ENCODE data around the gene ASCL5.
A peak's percentile ranks its signal among the peaks of the same experiment; 100 is the strongest.

ASCL5 gene

DNA sequence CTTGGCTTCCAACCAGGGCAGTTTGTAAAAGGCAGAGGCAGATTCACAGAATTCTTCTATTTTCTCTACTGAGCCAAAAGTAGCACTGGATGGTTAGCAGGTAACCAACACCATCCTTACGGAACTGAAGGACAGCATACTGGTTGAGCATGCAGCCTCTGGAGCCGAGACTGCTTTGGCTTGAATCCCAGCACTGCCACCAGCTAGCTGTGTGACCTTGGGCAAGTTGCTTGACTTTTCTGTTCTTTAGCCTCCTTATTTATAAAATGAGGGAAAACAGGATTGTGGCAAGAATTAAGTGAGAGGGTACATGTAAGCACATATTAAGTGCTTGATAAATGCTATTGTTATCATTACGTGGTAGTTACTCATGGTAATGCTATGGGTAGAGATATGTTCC lies 34.2 kb downstream of the ASCL5 start:
- ATAC-seq (no peak), DNase-seq (no peak)
- Mint-ChIP-seq H3K27ac (no peak overlapping the region), H3K4me1 (no peaks in the 10 kb centered on the region), H3K4me3 (no peak overlapping the region), H3K9me3 (no peaks in the 10 kb centered on the region), H3K27me3 (peaks cover 14% of the 10 kb centered on the region)

DNA sequence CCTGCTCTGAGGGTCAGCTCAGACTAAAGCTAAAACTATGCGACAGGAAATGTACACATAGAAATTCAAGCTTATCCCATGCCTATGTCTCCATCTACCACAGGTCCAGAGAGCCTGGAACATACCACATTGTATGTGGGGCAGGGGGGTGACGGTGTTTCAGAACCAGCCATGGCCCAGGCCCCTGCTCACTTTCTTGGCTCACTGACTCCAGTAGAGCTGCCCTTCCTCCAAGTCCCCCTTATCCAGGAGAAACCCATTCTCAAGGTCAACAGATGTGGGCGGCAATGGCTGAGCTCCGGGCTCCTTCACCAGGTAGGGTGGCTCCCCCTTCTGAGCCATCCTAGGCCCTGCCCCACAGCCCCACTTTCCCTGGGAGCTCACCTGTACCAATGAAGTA lies 35.7 kb downstream of the ASCL5 start:
- Mint-ChIP-seq H3K4me1 (no peaks in the 10 kb centered on the region), H3K27me3 (peaks cover 20% of the 10 kb centered on the region), H3K9me3 (no peaks in the 10 kb centered on the region), H3K27ac (no peak overlapping the region), H3K4me3 (no peak overlapping the region)
- ATAC-seq (no peak), DNase-seq (no peak)

DNA sequence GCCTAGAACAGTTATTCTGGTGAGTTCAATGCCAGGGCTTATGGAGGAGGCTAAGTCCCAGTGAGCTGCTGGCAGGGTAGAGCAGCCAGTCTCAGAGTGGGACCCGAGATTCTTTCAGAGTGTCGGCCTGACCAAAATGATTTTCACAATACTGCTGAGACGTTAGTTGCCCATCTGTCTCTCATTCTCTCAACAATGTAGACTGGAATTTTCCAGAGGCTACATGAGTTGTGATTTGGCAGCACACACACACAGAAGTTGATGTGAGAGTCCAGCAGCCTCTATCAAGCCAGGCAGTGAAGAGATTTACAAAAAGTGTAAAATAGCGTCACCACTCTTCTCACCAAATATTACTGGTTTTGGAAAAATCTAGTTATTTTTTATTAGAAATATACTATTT lies 36.4 kb downstream of the ASCL5 start:
- Mint-ChIP-seq H3K9me3 (no peaks in the 10 kb centered on the region), H3K4me3 (no peak overlapping the region), H3K27ac (no peak overlapping the region), H3K27me3 (peaks cover 20% of the 10 kb centered on the region), H3K4me1 (no peaks in the 10 kb centered on the region)
- DNase-seq (no peak), ATAC-seq (no peak)

DNA sequence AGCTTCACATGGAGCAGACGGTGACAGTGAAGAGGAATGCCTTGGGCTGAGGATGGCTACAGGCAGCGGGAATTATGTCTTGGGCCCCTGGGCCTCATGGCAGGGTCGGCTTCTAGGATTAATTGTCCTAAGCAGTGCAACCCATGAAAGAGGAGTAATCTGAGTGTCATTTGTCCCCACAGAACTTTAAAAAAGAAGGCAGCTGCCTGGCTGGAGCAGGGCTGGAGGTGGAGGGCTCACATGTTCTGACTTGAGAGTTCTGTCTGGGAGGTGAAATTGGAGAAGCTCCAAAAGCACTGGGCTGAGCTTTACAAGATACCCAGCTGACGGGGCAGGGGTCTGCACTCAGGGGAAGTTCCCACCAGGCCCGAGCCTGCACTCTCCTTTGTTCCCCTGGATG lies 37.4 kb downstream of the ASCL5 start:
- no peaks in the 10 kb centered on the region for H3K4me1 Mint-ChIP-seq
- no peak for DNase-seq
- H3K27me3 Mint-ChIP-seq, result peaks cover 25% of the 10 kb centered on the region
- H3K4me3 Mint-ChIP-seq, result no peak overlapping the region
- H3K27ac Mint-ChIP-seq, result no peak overlapping the region
- no peaks in the 10 kb centered on the region for H3K9me3 Mint-ChIP-seq
- ATAC-seq, result no peak

DNA sequence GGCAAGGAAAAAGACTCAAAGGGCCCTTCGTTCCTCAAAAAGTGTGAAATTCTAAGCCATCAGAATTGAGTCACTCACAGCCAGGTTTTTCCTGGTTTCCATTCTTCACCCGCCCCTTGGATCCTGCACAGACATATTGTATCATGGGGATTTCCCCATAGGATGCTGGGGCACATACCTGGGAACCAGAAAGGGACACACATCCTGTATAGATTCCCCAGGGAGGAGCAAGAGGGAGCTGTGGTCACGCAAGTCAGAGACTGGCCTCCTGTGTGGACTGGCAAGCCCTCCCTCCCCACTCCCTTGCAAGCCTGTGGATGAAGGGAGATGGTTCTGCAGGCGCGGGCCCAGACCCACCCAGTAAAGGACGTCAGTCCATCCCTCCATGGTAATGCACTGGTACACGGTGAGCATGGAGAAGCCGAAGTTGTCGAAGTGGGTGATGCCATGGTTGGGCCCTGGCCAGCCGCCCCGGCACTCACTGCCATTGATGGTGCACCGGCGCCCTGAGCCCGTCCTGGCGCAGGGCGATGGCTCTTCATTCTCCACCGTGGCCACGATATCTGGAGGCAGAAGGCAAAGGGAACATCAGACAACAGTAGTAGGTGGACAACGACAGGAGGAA lies 38.0 kb downstream of the ASCL5 start:
- H3K4me1 Mint-ChIP-seq, result no peaks in the 10 kb centered on the region
- DNase-seq (no peak), ATAC-seq (no peak)
- H3K27me3 Mint-ChIP-seq, result peaks cover 25% of the 10 kb centered on the region
- H3K27ac Mint-ChIP-seq, result no peak overlapping the region
- H3K9me3 Mint-ChIP-seq, result no peaks in the 10 kb centered on the region
- H3K4me3 Mint-ChIP-seq, result no peak overlapping the region

DNA sequence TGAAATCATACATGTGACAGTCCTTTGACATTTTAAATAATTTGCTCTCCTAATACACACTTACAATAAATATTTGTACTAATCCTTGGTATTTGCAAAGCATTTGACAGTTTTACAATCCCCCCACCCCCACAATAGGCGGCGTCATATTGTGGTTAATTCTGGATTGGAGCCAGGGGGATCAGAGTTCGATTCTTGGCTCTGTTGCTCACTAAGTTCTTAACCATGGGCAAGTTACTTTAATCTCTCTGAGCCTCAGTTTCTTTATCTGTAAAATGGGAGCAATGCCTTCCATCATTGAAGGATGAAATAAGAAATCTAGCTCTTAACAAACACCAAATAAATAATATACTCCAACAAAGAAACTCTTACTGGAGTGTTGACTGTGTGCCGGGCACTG lies 38.6 kb downstream of the ASCL5 start:
- Mint-ChIP-seq H3K4me3 (no peak overlapping the region), H3K4me1 (no peaks in the 10 kb centered on the region), H3K27me3 (peaks cover 25% of the 10 kb centered on the region), H3K27ac (no peak overlapping the region), H3K9me3 (no peaks in the 10 kb centered on the region)
- ATAC-seq (no peak), DNase-seq (no peak)

DNA sequence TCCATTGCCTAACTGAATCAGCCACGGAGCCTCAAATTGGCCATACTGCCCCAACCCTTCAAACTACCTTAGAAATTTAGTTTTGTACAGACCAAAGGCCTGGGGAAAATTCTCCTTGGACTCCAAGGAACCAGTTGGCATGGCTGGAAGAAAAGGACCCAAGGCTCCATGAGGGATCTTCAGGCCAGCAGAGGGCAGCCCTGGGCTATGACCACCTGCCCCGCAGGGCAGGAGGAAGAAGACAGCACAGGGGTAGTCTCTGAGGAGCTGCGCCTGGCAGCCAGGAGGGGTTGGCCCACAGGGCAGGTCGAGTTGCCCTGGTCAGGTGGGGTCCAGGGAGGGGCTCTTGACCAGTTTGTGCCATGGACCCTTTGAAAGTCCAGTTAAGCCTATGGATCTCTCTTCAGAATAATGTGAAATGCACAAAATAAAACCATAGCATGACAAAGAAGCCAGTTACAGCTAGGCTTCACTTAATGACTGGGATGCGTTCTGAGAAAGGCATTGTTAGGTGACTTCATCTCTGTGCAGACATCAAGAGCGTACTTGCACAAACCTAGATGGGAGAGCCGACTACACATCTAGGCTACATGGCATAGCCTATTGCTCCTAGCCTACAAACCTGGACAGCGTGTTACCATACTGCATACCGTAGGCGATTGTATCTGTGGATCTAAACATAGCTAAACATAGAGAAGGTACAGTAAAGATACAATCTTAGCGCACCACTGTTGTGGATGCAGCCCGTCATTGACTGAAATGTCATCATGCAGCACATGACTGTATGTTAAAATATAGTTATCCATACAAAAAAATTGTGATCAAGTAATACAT lies 40.9 kb downstream of the ASCL5 start:
- Mint-ChIP-seq H3K4me1 (peaks cover 5% of the 10 kb centered on the region), H3K9me3 (no peaks in the 10 kb centered on the region), H3K27me3 (peaks cover 25% of the 10 kb centered on the region), H3K4me3 (no peak overlapping the region), H3K27ac (no peak overlapping the region)
- peak; percentile 85 for ATAC-seq
- DNase-seq, result peak; percentile 34 to 38

DNA sequence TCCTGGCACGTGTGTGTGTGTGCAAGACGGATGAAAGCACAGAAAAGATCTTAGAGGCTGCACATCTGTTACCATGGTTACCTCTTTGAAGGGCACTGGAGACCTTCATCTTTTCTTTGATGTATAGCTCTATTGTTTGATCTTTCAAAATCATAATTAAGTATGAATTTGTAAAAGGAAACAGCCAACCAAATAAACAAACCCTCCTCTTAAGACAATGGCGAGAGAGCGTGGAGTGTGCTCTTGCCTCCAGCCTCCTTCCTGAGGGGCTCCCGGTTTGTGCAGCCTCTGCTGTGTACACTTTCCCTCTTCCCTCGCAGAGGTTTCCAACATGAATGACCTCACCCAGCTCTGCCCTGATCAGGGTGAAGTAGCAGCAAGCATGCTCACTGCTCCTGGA lies 42.7 kb downstream of the ASCL5 start:
- H3K9me3 Mint-ChIP-seq, result no peaks in the 10 kb centered on the region
- H3K4me3 Mint-ChIP-seq, result no peak overlapping the region
- peaks cover 22% of the 10 kb centered on the region for H3K27me3 Mint-ChIP-seq
- DNase-seq (no peak), ATAC-seq (no peak)
- peak overlapping the region in 1 of 2 donors; percentile 22 for H3K27ac Mint-ChIP-seq
- peaks cover 5% of the 10 kb centered on the region for H3K4me1 Mint-ChIP-seq

DNA sequence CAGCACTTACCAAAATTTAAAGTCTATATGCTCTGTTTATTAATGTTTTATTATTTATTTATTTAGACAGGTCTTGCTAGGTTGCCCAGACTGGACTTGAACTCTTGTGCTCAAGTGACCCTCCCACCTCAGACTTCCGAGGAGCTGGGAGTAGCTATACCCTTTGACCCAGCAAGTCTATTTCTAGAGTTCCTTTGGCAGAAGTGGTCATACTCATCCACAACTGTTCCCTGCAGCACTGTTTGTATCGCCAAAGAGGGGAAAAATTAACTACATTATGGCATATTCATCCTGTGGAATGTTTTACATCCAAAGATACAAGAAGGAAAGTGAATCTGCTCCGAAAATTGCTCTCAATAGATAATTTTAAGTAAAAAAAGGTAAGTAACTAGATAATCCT lies 43.2 kb downstream of the ASCL5 start:
- no peak overlapping the region for H3K4me3 Mint-ChIP-seq
- no peaks in the 10 kb centered on the region for H3K9me3 Mint-ChIP-seq
- no peak overlapping the region for H3K27ac Mint-ChIP-seq
- peaks cover 18% of the 10 kb centered on the region for H3K27me3 Mint-ChIP-seq
- ATAC-seq, result no peak
- DNase-seq, result no peak
- peaks cover 5% of the 10 kb centered on the region for H3K4me1 Mint-ChIP-seq

DNA sequence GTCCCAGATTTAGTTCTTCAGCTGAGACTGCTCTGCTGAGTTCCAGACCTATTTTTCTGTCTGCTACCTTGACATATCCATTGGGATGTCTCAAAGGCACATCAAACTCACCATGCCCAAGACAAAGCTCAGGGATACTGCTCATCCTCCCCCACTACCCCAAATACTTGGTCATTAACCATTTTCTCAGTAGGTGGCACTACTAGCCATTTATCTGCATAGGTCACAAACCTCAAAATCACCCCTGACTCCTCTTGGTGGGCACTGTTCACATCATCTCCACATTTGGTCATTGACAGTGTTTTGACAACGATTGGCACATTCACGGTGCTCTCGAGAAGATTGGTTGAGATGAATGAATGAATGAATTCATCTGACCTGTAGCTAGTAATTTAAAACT lies 46.8 kb downstream of the ASCL5 start:
- no peak for DNase-seq
- Mint-ChIP-seq H3K27me3 (peaks cover 5% of the 10 kb centered on the region), H3K27ac (no peak overlapping the region), H3K4me1 (peaks cover 5% of the 10 kb centered on the region), H3K9me3 (no peaks in the 10 kb centered on the region), H3K4me3 (no peak overlapping the region)
- no peak for ATAC-seq

DNA sequence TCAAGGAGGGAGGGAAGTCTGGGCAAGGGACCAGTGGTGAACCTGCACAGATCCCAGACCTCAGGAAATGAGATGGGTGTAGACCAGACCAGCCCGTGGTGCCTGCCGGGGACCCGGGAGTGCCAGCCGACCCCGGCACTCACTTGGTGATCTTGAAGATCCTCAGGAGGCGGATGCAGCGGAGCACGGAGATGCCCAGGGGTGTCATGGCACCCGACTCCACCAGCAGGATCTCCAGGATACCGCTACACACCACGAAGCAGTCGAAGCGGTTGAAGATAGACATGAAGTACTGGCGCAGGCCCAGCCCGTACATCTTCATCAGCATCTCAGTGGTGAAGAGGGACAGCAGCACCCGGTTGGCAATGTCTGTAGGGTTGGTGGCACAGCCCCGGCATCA lies 49.2 kb downstream of the ASCL5 start:
- H3K4me1 Mint-ChIP-seq, result peaks cover 5% of the 10 kb centered on the region
- ATAC-seq (no peak), DNase-seq (no peak)
- H3K27ac Mint-ChIP-seq, result no peak overlapping the region
- no peaks in the 10 kb centered on the region for H3K9me3 Mint-ChIP-seq
- no peak overlapping the region for H3K4me3 Mint-ChIP-seq
- no peaks in the 10 kb centered on the region for H3K27me3 Mint-ChIP-seq

DNA sequence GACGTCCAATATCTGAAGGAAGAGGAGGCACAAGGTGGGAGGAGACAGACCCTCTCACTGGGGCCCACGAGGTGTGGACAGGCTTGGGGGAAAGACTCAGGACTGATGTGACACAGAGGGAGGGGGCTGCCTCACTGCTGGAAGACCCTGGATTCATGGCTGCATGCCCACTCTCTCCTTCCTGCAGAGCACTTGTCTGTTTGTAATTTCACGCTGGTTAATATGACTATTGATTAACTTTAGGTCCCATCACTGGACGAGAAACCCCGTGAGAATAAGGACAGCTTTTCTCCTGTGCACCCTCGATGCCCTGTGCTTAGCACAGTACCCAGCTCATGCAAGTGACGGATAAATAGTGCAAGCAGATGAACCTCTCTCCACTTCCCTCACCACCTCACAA lies 49.9 kb downstream of the ASCL5 start:
- H3K27me3 Mint-ChIP-seq, result no peaks in the 10 kb centered on the region
- peaks cover 5% of the 10 kb centered on the region for H3K4me1 Mint-ChIP-seq
- ATAC-seq, result no peak
- DNase-seq, result no peak
- no peak overlapping the region for H3K4me3 Mint-ChIP-seq
- no peaks in the 10 kb centered on the region for H3K9me3 Mint-ChIP-seq
- H3K27ac Mint-ChIP-seq, result peak overlapping the region in 1 of 2 donors; percentile 79

DNA sequence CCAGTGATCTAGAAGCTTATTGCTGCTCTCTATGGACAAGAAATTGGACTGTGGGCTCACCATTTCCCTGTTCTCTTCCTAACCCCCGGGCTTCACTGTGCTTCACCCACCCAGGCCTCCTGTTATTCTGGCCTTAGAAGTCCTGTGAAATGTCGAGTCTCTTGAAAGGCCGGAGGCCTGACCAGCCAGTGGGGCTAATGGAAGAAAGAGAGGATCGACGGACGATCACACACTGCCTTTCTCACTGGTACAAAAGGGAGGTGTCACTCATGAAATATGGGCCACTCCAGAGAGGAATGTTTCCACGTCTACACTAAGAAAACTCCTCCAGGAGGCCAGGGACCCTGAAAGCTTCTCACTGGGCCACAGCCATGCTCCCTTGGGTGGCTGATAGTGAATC lies 50.9 kb downstream of the ASCL5 start:
- H3K27ac Mint-ChIP-seq, result no peak overlapping the region
- no peak overlapping the region for H3K4me3 Mint-ChIP-seq
- ATAC-seq (no peak), DNase-seq (no peak)
- no peaks in the 10 kb centered on the region for H3K27me3 Mint-ChIP-seq
- no peaks in the 10 kb centered on the region for H3K4me1 Mint-ChIP-seq
- no peaks in the 10 kb centered on the region for H3K9me3 Mint-ChIP-seq

DNA sequence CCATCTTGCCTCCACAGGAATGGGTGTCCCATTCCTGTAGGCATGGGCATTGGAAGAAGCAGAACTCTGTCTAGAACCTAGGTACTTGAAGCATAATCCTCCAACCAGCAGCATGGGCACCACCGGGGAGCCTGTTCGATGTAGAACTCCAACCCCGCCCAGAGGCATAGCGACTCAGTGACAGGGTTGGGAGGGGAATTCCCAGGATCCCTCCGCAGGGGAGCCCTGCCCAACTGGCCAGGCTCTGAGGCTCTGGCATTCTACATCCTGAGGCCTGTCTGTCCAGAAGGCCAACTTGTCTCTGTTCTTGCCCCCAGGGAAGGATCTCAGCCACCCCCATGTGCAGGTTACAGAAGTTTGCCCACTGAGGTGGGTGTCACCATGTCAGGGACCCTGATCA lies 53.0 kb downstream of the ASCL5 start:
- Mint-ChIP-seq H3K9me3 (no peaks in the 10 kb centered on the region), H3K4me1 (no peaks in the 10 kb centered on the region), H3K27ac (no peak overlapping the region), H3K4me3 (no peak overlapping the region), H3K27me3 (no peaks in the 10 kb centered on the region)
- ATAC-seq (no peak), DNase-seq (no peak)

DNA sequence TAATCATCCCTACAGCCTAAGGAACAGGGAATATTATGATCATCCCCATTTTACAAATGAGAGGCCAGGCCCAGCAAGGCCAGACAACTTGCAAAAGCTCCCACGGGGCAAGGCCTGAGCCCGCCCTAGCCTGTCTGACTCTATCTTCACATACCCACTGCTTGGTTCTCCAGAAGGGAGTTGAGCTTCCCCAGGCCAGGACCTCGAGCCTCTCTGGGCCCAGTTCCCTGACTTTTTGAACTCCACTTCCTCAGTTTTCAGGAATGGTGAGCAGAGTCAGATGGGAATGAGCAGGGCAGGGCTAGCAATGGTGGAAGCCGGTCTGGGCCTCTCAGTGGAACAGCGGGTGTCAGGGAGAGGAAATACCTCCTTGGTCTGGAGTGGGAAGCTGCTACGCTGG lies 54.1 kb downstream of the ASCL5 start:
- no peaks in the 10 kb centered on the region for H3K4me1 Mint-ChIP-seq
- H3K4me3 Mint-ChIP-seq, result no peak overlapping the region
- no peaks in the 10 kb centered on the region for H3K27me3 Mint-ChIP-seq
- DNase-seq (no peak), ATAC-seq (no peak)
- no peaks in the 10 kb centered on the region for H3K9me3 Mint-ChIP-seq
- H3K27ac Mint-ChIP-seq, result no peak overlapping the region

DNA sequence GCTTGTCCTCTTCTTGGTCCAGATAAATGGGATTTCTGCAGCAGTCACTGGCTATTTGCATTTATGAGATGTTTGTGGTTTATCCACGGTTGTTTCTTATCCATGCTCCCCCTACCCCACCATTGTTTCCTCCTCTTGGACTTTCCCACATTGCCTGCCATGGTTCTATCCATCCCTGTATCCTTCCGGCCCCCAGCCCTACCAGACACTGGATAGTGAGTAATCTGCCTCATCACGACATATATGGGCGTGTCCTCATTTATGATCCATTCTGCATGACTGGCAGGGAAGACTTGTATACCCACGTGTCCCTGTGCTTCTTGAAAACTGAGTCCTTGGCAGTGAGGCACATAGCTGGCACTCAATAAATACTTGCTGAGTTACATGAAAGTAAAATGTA lies 54.8 kb downstream of the ASCL5 start:
- H3K4me1 Mint-ChIP-seq, result no peaks in the 10 kb centered on the region
- DNase-seq (no peak), ATAC-seq (no peak)
- H3K4me3 Mint-ChIP-seq, result no peak overlapping the region
- H3K27ac Mint-ChIP-seq, result no peak overlapping the region
- H3K27me3 Mint-ChIP-seq, result no peaks in the 10 kb centered on the region
- no peaks in the 10 kb centered on the region for H3K9me3 Mint-ChIP-seq

DNA sequence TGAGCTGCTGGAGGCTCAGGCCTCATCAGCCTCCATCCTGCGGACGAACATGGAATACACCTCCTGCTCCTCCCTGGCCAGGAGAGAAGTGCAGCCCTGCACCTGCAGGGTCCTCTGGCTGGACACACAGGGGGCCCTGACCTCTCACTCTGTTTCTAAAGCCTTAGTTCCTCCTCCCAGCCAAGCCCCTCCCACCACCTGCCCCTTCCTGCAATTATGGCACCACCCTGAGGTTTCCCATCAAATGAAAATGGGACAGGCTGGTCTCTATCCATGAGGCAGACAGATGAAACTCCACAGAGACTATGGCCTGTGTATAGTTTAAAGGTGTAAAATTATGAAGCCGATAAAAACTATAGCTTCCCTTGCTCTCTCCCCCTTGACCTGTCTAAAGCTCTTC lies 57.3 kb downstream of the ASCL5 start:
- H3K4me3 Mint-ChIP-seq, result no peak overlapping the region
- H3K4me1 Mint-ChIP-seq, result no peaks in the 10 kb centered on the region
- peaks cover 13% of the 10 kb centered on the region for H3K27me3 Mint-ChIP-seq
- H3K9me3 Mint-ChIP-seq, result no peaks in the 10 kb centered on the region
- DNase-seq (no peak), ATAC-seq (no peak)
- H3K27ac Mint-ChIP-seq, result no peak overlapping the region
